Tibial artery (tissue), 4 donors: ENCODE data around the gene SH3RF3.

Experiments used
- DNase-seq, 2 donors: peaks; one replicate each; pipeline ENCODE4 v3.0.0-alpha.2; 2019
- H3K27ac ChIP-seq, 2 donors: fragments of 200-600 bp; sonication (generic) in 1 of 2; 1 replicate in 1 of 2; 2 replicates in 1 of 2; pipeline ENCODE4 v1.5.1; 2018 to 2019; ENCODE audit warnings: mild to moderate bottlenecking in 1 of 2
- H3K27me3 ChIP-seq, 2 donors: fragments of 200-600 bp; sonication (generic) in 1 of 2; one replicate each; pipeline versions ENCODE4 v1.5.1 to v1.6.0; 2016 to 2019
- H3K36me3 ChIP-seq, 3 donors: fragments of 200-600 bp; sonication (generic) in 2 of 3; one replicate each; pipeline ENCODE4 v1.5.1; 2016 to 2019; ENCODE audit warnings: mild to moderate bottlenecking in 2 of 3
- H3K4me1 ChIP-seq, 4 donors: fragments of 200-600 bp; sonication (generic) in 2 of 4; 1 replicate in 3 of 4; 2 replicates in 1 of 4; pipeline ENCODE4 v1.5.1; 2016 to 2019
- H3K4me3 ChIP-seq, 2 donors: fragments of 200-600 bp; sonication (generic) in 1 of 2; 1 replicate in 1 of 2; 2 replicates in 1 of 2; pipeline ENCODE4 v1.5.1; 2018 to 2019; ENCODE audit warnings: mild to moderate bottlenecking in 2 of 2
- H3K9me3 ChIP-seq, 3 donors: fragments of 200-600 bp; sonication (generic) in 1 of 3; one replicate each; pipeline ENCODE4 v1.5.1; 2016 to 2019
- intact Hi-C: fragments of 100-400 bp; cut with DNase I; formaldehyde crosslinking; loops from one replicate; pipeline ENCODE4 v1.15.0; 2023; ENCODE audit warnings: low total_unique reads
- TF ChIP-seq, protein P1 (sequence below), 2 experiments: fragments of 200-600 bp in 1 of 2; fragments of 450-650 bp in 1 of 2; IDR thresholded peaks; one replicate each; pipeline ENCODE4 v1.5.1; 2017 to 2019; ENCODE audit warnings: antibody characterized with exemption in 2 of 2, mild to moderate bottlenecking in 1 of 2, moderate library complexity in 1 of 2

Gene SH3RF3

GRCh38 chr2:109288544-109289368 is 159.8 kb downstream of the SH3RF3 start:
- no peak for DNase-seq
- H3K27me3 ChIP-seq = no peaks in the 10 kb centered on the region
- H3K4me3 ChIP-seq = no peak overlapping the region
- no peaks in the 10 kb centered on the region for H3K9me3 ChIP-seq
- intact Hi-C loops = no loop called here
- TF ChIP-seq, protein P1, sequence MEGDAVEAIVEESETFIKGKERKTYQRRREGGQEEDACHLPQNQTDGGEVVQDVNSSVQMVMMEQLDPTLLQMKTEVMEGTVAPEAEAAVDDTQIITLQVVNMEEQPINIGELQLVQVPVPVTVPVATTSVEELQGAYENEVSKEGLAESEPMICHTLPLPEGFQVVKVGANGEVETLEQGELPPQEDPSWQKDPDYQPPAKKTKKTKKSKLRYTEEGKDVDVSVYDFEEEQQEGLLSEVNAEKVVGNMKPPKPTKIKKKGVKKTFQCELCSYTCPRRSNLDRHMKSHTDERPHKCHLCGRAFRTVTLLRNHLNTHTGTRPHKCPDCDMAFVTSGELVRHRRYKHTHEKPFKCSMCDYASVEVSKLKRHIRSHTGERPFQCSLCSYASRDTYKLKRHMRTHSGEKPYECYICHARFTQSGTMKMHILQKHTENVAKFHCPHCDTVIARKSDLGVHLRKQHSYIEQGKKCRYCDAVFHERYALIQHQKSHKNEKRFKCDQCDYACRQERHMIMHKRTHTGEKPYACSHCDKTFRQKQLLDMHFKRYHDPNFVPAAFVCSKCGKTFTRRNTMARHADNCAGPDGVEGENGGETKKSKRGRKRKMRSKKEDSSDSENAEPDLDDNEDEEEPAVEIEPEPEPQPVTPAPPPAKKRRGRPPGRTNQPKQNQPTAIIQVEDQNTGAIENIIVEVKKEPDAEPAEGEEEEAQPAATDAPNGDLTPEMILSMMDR (IDR thresholded peaks at IDR 0.05) = no peak
- no peak overlapping the region for H3K27ac ChIP-seq
- no peaks in the 10 kb centered on the region for H3K36me3 ChIP-seq
- peaks cover 6 to 59% (median 39%) of the 10 kb centered on the region in 4 donors for H3K4me1 ChIP-seq

GRCh38 chr2:109289504-109290222 is 160.7 kb downstream of the SH3RF3 start:
- intact Hi-C loops = no loop called here
- DNase-seq = no peak
- H3K9me3 ChIP-seq = no peaks in the 10 kb centered on the region
- H3K4me1 ChIP-seq = peaks cover 6 to 51% (median 30%) of the 10 kb centered on the region in 4 donors
- no peaks in the 10 kb centered on the region for H3K36me3 ChIP-seq
- H3K27ac ChIP-seq = no peak overlapping the region
- TF ChIP-seq, protein P1 (IDR thresholded peaks at IDR 0.05) = no peak
- no peak overlapping the region for H3K4me3 ChIP-seq
- no peaks in the 10 kb centered on the region for H3K27me3 ChIP-seq

DNA sequence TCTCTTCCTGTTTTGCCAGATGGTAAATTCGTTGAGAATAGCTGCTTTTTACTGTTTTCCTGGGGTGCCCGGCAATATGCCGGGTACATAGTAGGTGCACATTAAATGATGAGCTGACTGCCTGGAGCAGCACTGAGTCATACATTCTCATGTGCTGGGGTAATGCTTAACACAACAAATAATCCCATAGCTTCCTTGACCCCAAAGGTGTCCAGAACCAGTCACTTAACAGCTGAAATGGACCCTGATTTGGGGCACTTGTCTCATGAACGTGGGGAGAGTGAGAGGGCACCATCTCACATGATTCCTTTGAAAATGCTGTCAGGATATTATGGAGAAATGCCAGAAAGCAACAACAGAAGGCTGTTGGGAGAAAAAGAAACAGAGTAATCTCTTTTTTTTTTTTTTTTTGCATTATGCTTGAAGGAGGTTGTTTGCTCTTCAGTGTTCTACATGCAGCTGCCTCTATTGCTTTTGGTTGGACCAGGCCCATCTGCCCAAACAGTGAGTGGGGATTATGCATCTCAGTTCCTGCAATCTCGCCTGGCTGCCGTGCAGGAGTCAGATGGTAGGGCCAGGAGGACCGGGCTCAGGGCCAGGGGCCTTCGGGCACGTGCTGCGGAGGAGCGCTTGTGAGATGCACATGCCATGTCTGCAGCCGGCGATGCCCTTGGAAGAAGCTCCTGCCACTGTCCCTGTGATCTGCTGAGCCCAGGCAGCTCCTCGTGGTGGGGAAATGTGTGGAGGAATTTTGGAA is 162.1 kb downstream of the SH3RF3 start:
- H3K9me3 ChIP-seq = no peaks in the 10 kb centered on the region
- H3K4me1 ChIP-seq = peaks cover 6 to 37% (median 18%) of the 10 kb centered on the region in 4 donors
- H3K27me3 ChIP-seq = no peaks in the 10 kb centered on the region
- peak in 1 of 2 donors; percentile 86 for DNase-seq
- intact Hi-C loops = no loop called here
- peak overlapping the region; percentile 56 to 61 for H3K27ac ChIP-seq
- TF ChIP-seq, protein P1 (IDR thresholded peaks at IDR 0.05) = no peak
- H3K4me3 ChIP-seq = no peak overlapping the region
- no peaks in the 10 kb centered on the region for H3K36me3 ChIP-seq

- peaks cover 6 to 33% (median 18%) of the 10 kb centered on the region in 4 donors for H3K4me1 ChIP-seq
- H3K27me3 ChIP-seq = no peaks in the 10 kb centered on the region
- no peaks in the 10 kb centered on the region for H3K36me3 ChIP-seq
- no peak overlapping the region for H3K4me3 ChIP-seq
- H3K27ac ChIP-seq = peak overlapping the region; percentile 56 to 61
- DNase-seq = no peak
- H3K9me3 ChIP-seq = no peaks in the 10 kb centered on the region
- TF ChIP-seq, protein P1 (IDR thresholded peaks at IDR 0.05) = no peak
- intact Hi-C loops = no loop called here
Observed at GRCh38 chr2:109292386-109292785, 163.4 kb downstream of the SH3RF3 start.

DNA sequence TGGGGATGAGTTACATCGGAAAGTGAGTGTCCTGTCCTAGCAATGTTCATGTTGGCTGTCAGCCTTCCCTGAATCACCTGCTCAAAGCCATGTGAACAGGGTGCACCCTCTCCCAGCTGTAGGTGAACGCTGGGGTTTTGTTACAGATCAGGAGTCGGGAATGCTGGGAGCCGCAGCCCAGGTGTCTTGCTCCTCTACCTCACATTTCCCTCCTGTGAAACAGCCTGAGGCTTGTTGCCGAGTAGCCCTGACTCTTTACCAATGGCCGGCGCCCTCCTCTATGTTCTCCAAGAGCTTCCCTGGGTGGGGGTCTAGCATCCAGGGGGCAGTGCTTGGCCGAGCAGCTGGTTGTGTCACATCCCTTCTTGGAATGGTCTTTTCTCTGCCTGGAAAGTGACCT is 164.7 kb downstream of the SH3RF3 start:
- intact Hi-C loops = no loop called here
- peak overlapping the region; percentile 56 to 61 for H3K27ac ChIP-seq
- H3K27me3 ChIP-seq = no peaks in the 10 kb centered on the region
- no peaks in the 10 kb centered on the region for H3K9me3 ChIP-seq
- H3K4me3 ChIP-seq = no peak overlapping the region
- H3K4me1 ChIP-seq = peaks cover 6 to 35% (median 21%) of the 10 kb centered on the region in 4 donors
- no peaks in the 10 kb centered on the region for H3K36me3 ChIP-seq
- TF ChIP-seq, protein P1 (IDR thresholded peaks at IDR 0.05) = no peak
- DNase-seq = no peak
